ENCODE results near the gene RB1.

RB1 gene

GRCh38 chr13:48405875-48406274, 102.3 kb downstream of the RB1 start:
- H3F3A ChIP-seq (ENCODE audit: insufficient read depth, low read length), result no peaks in the 10 kb centered on the region; the same call in 1 of the 2 replicates
- no peaks in the 10 kb centered on the region for H3K9me2 ChIP-seq (ENCODE audit: low read depth, low read length)

GRCh38 chr13:48410199-48410598, 106.6 kb downstream of the RB1 start:
- Histone ChIP-seq H3K4me2 (ENCODE audit: low read length) (no peak overlapping the region), H3F3A (ENCODE audit: insufficient read depth, low read length) (no peaks in the 10 kb centered on the region), H3K9me3 (ENCODE audit: low read length) (no peaks in the 10 kb centered on the region), H3K79me2 (ENCODE audit: insufficient read depth, low read length) (no peaks in the 10 kb centered on the region), H3K27me3 (ENCODE audit: insufficient read depth, low read length) (no peaks in the 10 kb centered on the region), H2AFZ (ENCODE audit: low read length) (no peak overlapping the region), H3K9ac (ENCODE audit: low read length) (no peak overlapping the region), H3K27ac (ENCODE audit: low read depth, low read length, poor library complexity, severe bottlenecking) (no peak overlapping the region), H4K20me1 (ENCODE audit: insufficient read depth, low read length) (no peaks in the 10 kb centered on the region), H3K4me3 (ENCODE audit: low read depth, low read length, poor library complexity, severe bottlenecking) (no peak overlapping the region), H3K4me1 (ENCODE audit: insufficient read depth, low read length, severe bottlenecking) (no peaks in the 10 kb centered on the region), H3K9me2 (ENCODE audit: low read depth, low read length) (no peaks in the 10 kb centered on the region), H3K36me3 (ENCODE audit: insufficient read depth, low read length) (peaks cover 18% of the 10 kb centered on the region)
- TF ChIP-seq CTCF (IDR thresholded peaks at IDR 0.05; ENCODE audit: low read length), result no peak
- no peak for TF ChIP-seq EZH2 (IDR thresholded peaks at IDR 0.05; ENCODE audit: borderline replicate concordance, low read length)

More at GRCh38 chr13:48405875-48406274, 102.3 kb downstream of the RB1 start:
- Histone ChIP-seq H3K9me3 (ENCODE audit: low read length) (no peaks in the 10 kb centered on the region), H3K27ac (ENCODE audit: low read depth, low read length, poor library complexity, severe bottlenecking) (no peak overlapping the region), H4K20me1 (ENCODE audit: insufficient read depth, low read length) (no peaks in the 10 kb centered on the region), H3K9ac (ENCODE audit: low read length) (no peak overlapping the region), H3K79me2 (ENCODE audit: insufficient read depth, low read length) (no peaks in the 10 kb centered on the region), H3K4me2 (ENCODE audit: low read length) (no peak overlapping the region), H3K4me3 (ENCODE audit: low read depth, low read length, poor library complexity, severe bottlenecking) (no peak overlapping the region), H2AFZ (ENCODE audit: low read length) (no peak overlapping the region), H3K36me3 (ENCODE audit: insufficient read depth, low read length) (peaks cover 10% of the 10 kb centered on the region; the same call in 1 of the 2 replicates), H3K4me1 (ENCODE audit: insufficient read depth, low read length, severe bottlenecking) (peaks cover 8% of the 10 kb centered on the region), H3K27me3 (ENCODE audit: insufficient read depth, low read length) (no peaks in the 10 kb centered on the region)
- TF ChIP-seq EZH2 (IDR thresholded peaks at IDR 0.05; ENCODE audit: borderline replicate concordance, low read length), result no peak

GRCh38 chr13:48411147-48411794, 107.7 kb downstream of the RB1 start:
- TF ChIP-seq CTCF (IDR thresholded peaks at IDR 0.05; ENCODE audit: low read length) (no peak), EZH2 (IDR thresholded peaks at IDR 0.05; ENCODE audit: borderline replicate concordance, low read length) (no peak)
- no peaks in the 10 kb centered on the region for H3F3A ChIP-seq (ENCODE audit: insufficient read depth, low read length)
- H3K4me2 ChIP-seq (ENCODE audit: low read length), result no peak overlapping the region
- no peak overlapping the region for H3K9ac ChIP-seq (ENCODE audit: low read length)
- peaks cover 22% of the 10 kb centered on the region for H3K36me3 ChIP-seq (ENCODE audit: insufficient read depth, low read length)
- no peak overlapping the region for H2AFZ ChIP-seq (ENCODE audit: low read length)
- H3K79me2 ChIP-seq (ENCODE audit: insufficient read depth, low read length), result no peaks in the 10 kb centered on the region
- H3K9me2 ChIP-seq (ENCODE audit: low read depth, low read length), result no peaks in the 10 kb centered on the region
- no peaks in the 10 kb centered on the region for H3K27me3 ChIP-seq (ENCODE audit: insufficient read depth, low read length)
- no peaks in the 10 kb centered on the region for H3K9me3 ChIP-seq (ENCODE audit: low read length)
- H3K4me1 ChIP-seq (ENCODE audit: insufficient read depth, low read length, severe bottlenecking), result no peaks in the 10 kb centered on the region
- no peaks in the 10 kb centered on the region for H4K20me1 ChIP-seq (ENCODE audit: insufficient read depth, low read length)
- no peak overlapping the region for H3K27ac ChIP-seq (ENCODE audit: low read depth, low read length, poor library complexity, severe bottlenecking)
- H3K4me3 ChIP-seq (ENCODE audit: low read depth, low read length, poor library complexity, severe bottlenecking), result no peak overlapping the region
